HepG2 (cell line): ENCODE measurements around the gene TFF2. TPM values are rescaled to one million over a fixed set of nuclear protein-coding genes. Genes with fewer than 3 reads are reported as not detected.

Experiments
- ATAC-seq: fragments of 200-7000 bp; cut with Tn5 transposase; 3 replicates; pipeline ENCODE4 v1.9.1; 2020; ENCODE audit warnings: mild to moderate bottlenecking, moderate library complexity
- BruUV-seq: library from RNA; stranded (reverse); fragments of 400-500 nt; replicated peaks from 2 replicates; lab custom pipeline; 2021; lab: Mats Ljungman, UMichigan
- CTCF ChIA-PET: fragments of 300-600 bp; formaldehyde crosslinking; extraction: SDS; loops from one replicate; lab custom pipeline; 2021; ENCODE audit warnings: low total read pairs, inconsistent platforms, low intra/inter-chr PET ratio; lab: Yijun Ruan, JAX
- POLR2A ChIA-PET: fragments of 350-600 bp; sonication (Branson Sonifier 250); formaldehyde crosslinking; loops from one replicate; lab custom pipeline; 2020; ENCODE audit warnings: antibody characterized with exemption, inconsistent platforms; lab: Yijun Ruan, JAX
- DNase-seq: peaks from one replicate; pipeline ENCODE4 v3.0.0-alpha.2; 2015; ENCODE audit warnings: low spot score
- FAIRE-seq: peaks from 3 replicates; lab custom pipeline; 2011; peaks lifted over from hg19 to GRCh38; lab: Jason Lieb, UNC
- H2AFZ ChIP-seq: one replicate; pipeline ENCODE4 v1.6.1; 2011; ENCODE audit warnings: low read length, inconsistent platforms
- H3K27ac ChIP-seq: fragments of 300-600 bp; 3 replicates; pipeline ENCODE4 v1.8.0; 2011; ENCODE audit warnings: mixed run types, mild to moderate bottlenecking, mixed read lengths, low read length, inconsistent platforms; ENCODE audit not compliant: insufficient read depth; ENCODE audit errors: extremely low read length
- H3K27me3 ChIP-seq, 2 experiments: fragments of 200-600 bp in 1 of 2; 2 replicates in 1 of 2; 3 replicates in 1 of 2; pipeline versions ENCODE4 v1.6.0 to v1.8.0; 2011; ENCODE audit warnings: low read length in 2 of 2, mild to moderate bottlenecking in 2 of 2, moderate library complexity in 2 of 2, inconsistent platforms in 1 of 2; ENCODE audit not compliant: insufficient read depth in 2 of 2, control insufficient read depth in 1 of 2
- H3K36me3 ChIP-seq, 2 experiments: fragments of 200-600 bp in 1 of 2; replicated peaks in 1 of 2; 2 replicates in 1 of 2; 3 replicates in 1 of 2; pipeline versions ENCODE4 v1.5.1 to v1.8.0; 2011; ENCODE audit warnings: low read length in 2 of 2, inconsistent platforms in 1 of 2; ENCODE audit not compliant: insufficient read depth in 2 of 2, control insufficient read depth in 1 of 2
- H3K4me1 ChIP-seq: 2 replicates; pipeline ENCODE4 v1.5.1; 2012; ENCODE audit warnings: low read length, inconsistent platforms; ENCODE audit not compliant: insufficient read depth
- H3K4me2 ChIP-seq: 2 replicates; pipeline ENCODE4 v1.6.0; 2011; ENCODE audit warnings: low read depth, low read length, inconsistent platforms
- H3K4me3 ChIP-seq, 3 experiments: fragments of 200-600 bp in 1 of 3; sonication (generic), shearing (Covaris generic) in 1 of 3; replicated peaks in 1 of 3; 2 replicates each; pipeline ENCODE4 v1.5.1; 2011 to 2016; ENCODE audit warnings: low read length in 3 of 3, inconsistent platforms in 2 of 3, low read depth in 2 of 3, mild to moderate bottlenecking in 2 of 3, control low read depth in 1 of 3, mixed read lengths in 1 of 3; ENCODE audit not compliant: insufficient read depth in 1 of 3
- H3K79me2 ChIP-seq: one replicate; pipeline ENCODE4 v1.6.1; 2011; ENCODE audit warnings: low read length, inconsistent platforms; ENCODE audit not compliant: insufficient read depth
- H3K9ac ChIP-seq: 2 replicates; pipeline ENCODE4 v1.6.0; 2011; ENCODE audit warnings: mild to moderate bottlenecking, low read depth, low read length, inconsistent platforms; ENCODE audit not compliant: insufficient read depth
- H3K9me3 ChIP-seq: 2 replicates; pipeline ENCODE4 v1.5.1; 2012; ENCODE audit warnings: mild to moderate bottlenecking, low read length
- H4K20me1 ChIP-seq: 2 replicates; pipeline ENCODE4 v1.6.0; 2011; ENCODE audit warnings: inconsistent platforms, mild to moderate bottlenecking, low read length, moderate library complexity; ENCODE audit not compliant: insufficient read depth
- ELF3 ChIP-seq: IDR thresholded peaks from 2 replicates; pipeline ENCODE4 v1.6.1; 2016; ENCODE audit warnings: missing genetic modification reagents, missing compliant biosample characterization
- FOXC1 ChIP-seq: sonication (generic); formaldehyde crosslinking; IDR thresholded peaks from 2 replicates; pipeline ENCODE4 v1.8.0; 2022; ENCODE audit warnings: mild to moderate bottlenecking, missing genetic modification reagents, borderline replicate concordance
- GATA4 ChIP-seq: sonication (generic); IDR thresholded peaks from 2 replicates; pipeline ENCODE4 v1.6.1; 2016; ENCODE audit warnings: antibody characterized with exemption, low read depth, borderline replicate concordance
- KDM5B ChIP-seq: sonication (generic); formaldehyde crosslinking; IDR thresholded peaks from 2 replicates; pipeline ENCODE4 v1.4.0; 2020; ENCODE audit warnings: missing genetic modification reagents, mild to moderate bottlenecking, borderline replicate concordance
- MIER3 ChIP-seq: IDR thresholded peaks from 2 replicates; pipeline ENCODE4 v1.6.1; 2016; ENCODE audit warnings: missing compliant biosample characterization, borderline replicate concordance
- MLLT10 ChIP-seq: sonication (generic); formaldehyde crosslinking; IDR thresholded peaks from 2 replicates; pipeline ENCODE4 v1.4.0; 2020; ENCODE audit warnings: missing genetic modification reagents
- POGK ChIP-seq: sonication (generic); formaldehyde crosslinking; conservative IDR thresholded peaks from 2 replicates; pipeline ENCODE4 v1.8.0; 2022; ENCODE audit warnings: mild to moderate bottlenecking, moderate library complexity, missing genetic modification reagents
- RAD51 ChIP-seq: fragments of 450-650 bp; IDR thresholded peaks from 2 replicates; pipeline ENCODE4 v1.6.1; 2016; ENCODE audit warnings: borderline replicate concordance
- SALL1 ChIP-seq: sonication (generic); formaldehyde crosslinking; IDR thresholded peaks from 2 replicates; pipeline ENCODE4 v1.8.0; 2022; ENCODE audit warnings: mild to moderate bottlenecking, missing genetic modification reagents
- SMC3 ChIP-seq: IDR thresholded peaks from 2 replicates; pipeline ENCODE4 v1.6.1; 2011; ENCODE audit warnings: low read length, improper control_type of control experiment
- TOPORS ChIP-seq: sonication (generic); formaldehyde crosslinking; IDR thresholded peaks from 2 replicates; pipeline ENCODE4 v1.8.0; 2023; ENCODE audit warnings: mild to moderate bottlenecking, missing genetic modification reagents
- ZNF121 ChIP-seq: sonication (generic); formaldehyde crosslinking; IDR thresholded peaks from 2 replicates; pipeline ENCODE4 v1.5.0; 2020; ENCODE audit warnings: mild to moderate bottlenecking, missing genetic modification reagents
- ZNF770 ChIP-seq: sonication (generic); formaldehyde crosslinking; IDR thresholded peaks from 2 replicates; pipeline ENCODE4 v1.5.0; 2020; ENCODE audit warnings: mild to moderate bottlenecking, missing genetic modification reagents
- ZNF772 ChIP-seq: sonication (generic); formaldehyde crosslinking; IDR thresholded peaks from 2 replicates; pipeline ENCODE4 v1.5.0; 2020; ENCODE audit warnings: mild to moderate bottlenecking, missing genetic modification reagents
- WGBS: methylation state at CpG from one replicate; pipeline ENCODE4 v1.1.6; 2017; ENCODE audit warnings: low lambda C conversion rate; 5-methylcytosine and 5-hydroxymethylcytosine counted together
- in situ Hi-C: cut with HindIII; loops from 2 replicates; pipeline ENCODE4 v1.10.0; 2017; ENCODE audit warnings: low pct_unique_long_range_greater_than_20kb; ENCODE audit not compliant: extremely low pct_ligation_motif_present
- intact Hi-C: fragments of 100-400 bp; cut with micrococcal nuclease; formaldehyde crosslinking; loops from one replicate; pipeline ENCODE4 v1.10.0; 2022; ENCODE audit not compliant: unreplicated experiment
- polyA plus RNA-seq, 8 experiments: library from polyadenylated mRNA; depleted of rRNA in 3 of 8; stranded (reverse) in 7 of 8; unstranded in 1 of 8; fragments of >200 nt; fragmentation: Illumina TruSeq in 4 of 8; extraction: Trizol in 4 of 8; gene quantifications; 2 replicates each; pipeline versions ENCODE4 v1.2.1 to v1.2.3, GENCODE V29; 2011 to 2016; ENCODE audit warnings: low read depth in 4 of 8, missing spikeins in 1 of 8, mixed read lengths in 1 of 8; ENCODE audit not compliant: insufficient read depth in 1 of 8
- total RNA-seq, 5 experiments: library from RNA; depleted of rRNA; stranded (reverse); fragments of >200 nt; fragmentation: Illumina TruSeq; extraction: Trizol; gene quantifications; 2 replicates each; pipeline ENCODE4 v1.2.3, GENCODE V29; 2016; ENCODE audit warnings: low read depth in 1 of 5

TFF2 gene
- total and polyA plus RNA-seq, 2 of the 13 experiments (the other 11 are each of a cell fraction or from before 2014, with no cell fraction given), result 1.5 TPM; not detected in 1

GRCh38 chr21:42357307-42357706 lies 6.5 kb upstream of the TFF2 start:
- CTCF ChIA-PET, result no interaction called here

GRCh38 chr21:42356650-42357049 lies 5.9 kb upstream of the TFF2 start:
- no peaks in the 10 kb centered on the region for H3K36me3 ChIP-seq
- TF ChIP-seq MLLT10 (no peak), RAD51 (no peak), ZNF121 (CRISPR knock-in tag) (no peak), ZNF770 (CRISPR knock-in tag) (no peak), FOXC1 (no peak), SALL1 (CRISPR knock-in tag) (no peak), SMC3 (no peak), KDM5B (no peak), POGK (CRISPR knock-in tag) (no peak), TOPORS (CRISPR knock-in tag) (no peak)
- TF ChIP-seq, all 625 proteins: peak for 0
- Histone ChIP-seq H4K20me1 (no peaks in the 10 kb centered on the region), H3K4me3 (no peak overlapping the region), H3K9ac (no peak overlapping the region), H3K79me2 (no peaks in the 10 kb centered on the region), H2AFZ (no peak overlapping the region), H3K9me3 (no peaks in the 10 kb centered on the region; the same call in 1 of the 2 replicates), H3K27me3 (peaks cover 0 to 2% of the 10 kb centered on the region in 2 experiments; a peak in 3 of 5 replicates), H3K4me1 (peaks cover 9% of the 10 kb centered on the region; the same call in 1 of the 2 replicates), H3K4me2 (no peak overlapping the region), H3K27ac (no peak overlapping the region)
- intact Hi-C loops (no loop called here), in situ Hi-C loops (no loop called here)
- no TSS peak for BruUV-seq
- ATAC-seq, result no peak
- FAIRE-seq, result no peak
- POLR2A ChIA-PET, result no interaction called here
- no peak for DNase-seq
- CTCF ChIA-PET, result no interaction called here
- WGBS, result 32% methylated on average over 6 of the region's 6 CpGs

More at GRCh38 chr21:42357307-42357706, 6.5 kb upstream of the TFF2 start:
- H3K4me1 ChIP-seq, result peaks cover 9% of the 10 kb centered on the region; the same call in 1 of the 2 replicates
- in situ Hi-C loops, result no loop called here
- no peak overlapping the region for H3K9ac ChIP-seq
- POLR2A ChIA-PET, result no interaction called here
- TF ChIP-seq GATA4, result no peak
- no peak for TF ChIP-seq ZNF772 (CRISPR knock-in tag)
- TF ChIP-seq ELF3 (CRISPR knock-in tag), result peak; percentile 14; the same call in 1 of the 2 replicates
- no peak for TF ChIP-seq MIER3 (CRISPR knock-in tag)
- intact Hi-C loops, result no loop called here
- no peaks in the 10 kb centered on the region for H4K20me1 ChIP-seq
- H3K79me2 ChIP-seq, result no peaks in the 10 kb centered on the region
- H3K36me3 ChIP-seq, result no peaks in the 10 kb centered on the region
- H3K27ac ChIP-seq, result no peak overlapping the region
- no peak overlapping the region for H3K4me2 ChIP-seq
- 0% methylated on average over 3 of the region's 3 CpGs for WGBS
- BruUV-seq, result no TSS peak
- no peak overlapping the region for H2AFZ ChIP-seq
- DNase-seq (no peak), ATAC-seq (no peak), FAIRE-seq (no peak)
- no peak overlapping the region for H3K4me3 ChIP-seq
- no peaks in the 10 kb centered on the region; a peak in 2 of 5 replicates for H3K27me3 ChIP-seq
- H3K9me3 ChIP-seq, result no peaks in the 10 kb centered on the region; the same call in 1 of the 2 replicates
